ENCODE results near the gene CADM1. TPM values are rescaled to one million over a fixed set of nuclear protein-coding genes. Genes with fewer than 3 reads are reported as not detected.

The CADM1 gene
- total and polyA plus RNA-seq, 2 donors (not counting 3 experiments of a cell fraction or from before 2014, with no cell fraction given) = 0.52 to 2.6 TPM

- H3K4me3 ChIP-seq (replicated peaks in 1 of 3; ENCODE audit: insufficient read depth in 1 of 3, low read depth in 1 of 3, low read length in 3 of 3) = no peak overlapping the region
- H3K27ac ChIP-seq (ENCODE audit: insufficient read depth, low read depth, low read length) = no peak overlapping the region
- intact Hi-C loops (cut with micrococcal nuclease) (no loop called here), dilution Hi-C loops (cut with MboI; ENCODE audit: extremely low pct_ligation_motif_present, low sequenced_read_pairs) (no loop called here)
- H3K27me3 ChIP-seq (ENCODE audit: control insufficient read depth in 2 of 2, insufficient read depth in 2 of 2, low read length in 2 of 2) = no peaks in the 10 kb centered on the region
- H3K9ac ChIP-seq (replicated peaks; ENCODE audit: extremely low read depth, insufficient read depth, low read length) = no peak overlapping the region
- TF ChIP-seq, protein P1, sequence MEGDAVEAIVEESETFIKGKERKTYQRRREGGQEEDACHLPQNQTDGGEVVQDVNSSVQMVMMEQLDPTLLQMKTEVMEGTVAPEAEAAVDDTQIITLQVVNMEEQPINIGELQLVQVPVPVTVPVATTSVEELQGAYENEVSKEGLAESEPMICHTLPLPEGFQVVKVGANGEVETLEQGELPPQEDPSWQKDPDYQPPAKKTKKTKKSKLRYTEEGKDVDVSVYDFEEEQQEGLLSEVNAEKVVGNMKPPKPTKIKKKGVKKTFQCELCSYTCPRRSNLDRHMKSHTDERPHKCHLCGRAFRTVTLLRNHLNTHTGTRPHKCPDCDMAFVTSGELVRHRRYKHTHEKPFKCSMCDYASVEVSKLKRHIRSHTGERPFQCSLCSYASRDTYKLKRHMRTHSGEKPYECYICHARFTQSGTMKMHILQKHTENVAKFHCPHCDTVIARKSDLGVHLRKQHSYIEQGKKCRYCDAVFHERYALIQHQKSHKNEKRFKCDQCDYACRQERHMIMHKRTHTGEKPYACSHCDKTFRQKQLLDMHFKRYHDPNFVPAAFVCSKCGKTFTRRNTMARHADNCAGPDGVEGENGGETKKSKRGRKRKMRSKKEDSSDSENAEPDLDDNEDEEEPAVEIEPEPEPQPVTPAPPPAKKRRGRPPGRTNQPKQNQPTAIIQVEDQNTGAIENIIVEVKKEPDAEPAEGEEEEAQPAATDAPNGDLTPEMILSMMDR (IDR thresholded peaks at IDR 0.05; ENCODE audit: extremely low read depth in 1 of 2, insufficient read depth in 1 of 2, low read depth in 1 of 2, low read length in 2 of 2) = no peak
- TF ChIP-seq GATA2 (IDR thresholded peaks at IDR 0.05; ENCODE audit: insufficient read depth, insufficient read length, low read depth, low read length) = no peak
- no peak for TF ChIP-seq FOS (IDR thresholded peaks at IDR 0.05; ENCODE audit: borderline replicate concordance, insufficient read depth, low read length)
- no peak for TF ChIP-seq POLR2A (IDR thresholded peaks at IDR 0.05; ENCODE audit: low read depth, low read length)
- TF ChIP-seq EZH2 (IDR thresholded peaks at IDR 0.05; ENCODE audit: borderline replicate concordance, low read depth, low read length, severe bottlenecking) = no peak
- no peak for TF ChIP-seq MAX (IDR thresholded peaks at IDR 0.05; ENCODE audit: insufficient read depth, insufficient read length)
- TF ChIP-seq MYC (IDR thresholded peaks at IDR 0.05; ENCODE audit: low read depth, low read length) = no peak
- no peaks in the 10 kb centered on the region for H3K79me2 ChIP-seq (ENCODE audit: control insufficient read depth, insufficient read depth, low read length)
- H3K4me2 ChIP-seq (ENCODE audit: insufficient read depth, low read length) = no peak overlapping the region
- DNase-seq (ENCODE audit: low read depth, low spot score) (no peak), FAIRE-seq (no peak)
- H3K4me1 ChIP-seq (ENCODE audit: control insufficient read depth, extremely low read depth, insufficient read depth, low read length) = no peaks in the 10 kb centered on the region
- H4K20me1 ChIP-seq (replicated peaks; ENCODE audit: control insufficient read depth, extremely low read depth, insufficient read depth, low read length) = no peaks in the 10 kb centered on the region
- H3K36me3 ChIP-seq (ENCODE audit: control insufficient read depth in 2 of 2, extremely low read depth in 1 of 2, insufficient read depth in 2 of 2, low read length in 2 of 2) = no peaks in the 10 kb centered on the region
- no peaks in the 10 kb centered on the region for H3K9me3 ChIP-seq (replicated peaks; ENCODE audit: control insufficient read depth, insufficient read depth, low read length)
- POLR2A ChIA-PET = no interaction called here
- no peaks in the 10 kb centered on the region for H3K9me1 ChIP-seq (replicated peaks; ENCODE audit: control insufficient read depth, extremely low read depth, insufficient read depth, low read length)
- CTCF ChIA-PET = no interaction called here
- BruUV-seq (replicated peaks) = no TSS peak
- H2AFZ ChIP-seq (ENCODE audit: low read depth, low read length) = no peak overlapping the region
These were observed 261.2 kb downstream of the CADM1 start for GRCh38 chr11:115242982-115243381.
